Measurements from ENCODE around the gene CDH16. TPM values are rescaled to one million over a fixed set of nuclear protein-coding genes. Genes with fewer than 3 reads are reported as not detected.

The CDH16 gene
- total RNA-seq, 1 donor from 2014 or later = not detected

DNA sequence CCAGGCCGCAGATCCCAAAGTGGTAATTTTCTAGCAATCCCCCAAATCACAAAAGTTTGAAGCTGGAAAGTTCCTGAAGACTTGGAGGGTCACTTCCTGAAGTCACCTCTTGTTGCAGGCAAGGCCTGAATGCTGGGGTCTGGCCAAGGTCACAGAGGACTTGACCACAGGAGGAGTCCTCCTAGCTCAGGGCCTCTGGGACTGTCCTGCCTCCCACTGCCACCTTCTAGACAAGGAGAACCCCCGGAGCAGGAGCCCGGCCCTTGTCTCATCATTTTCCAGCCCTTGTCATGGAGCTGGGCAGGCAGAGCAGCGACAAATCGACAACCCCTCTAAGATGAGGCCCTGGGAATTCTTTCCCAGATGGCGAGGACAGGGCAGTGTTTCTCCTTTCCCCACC, 330 bp downstream of the CDH16 start:
- Histone ChIP-seq H3K4me2 (no peak overlapping the region), H3K4me3 (no peak overlapping the region), H3K79me2 (ENCODE audit: low read depth) (no peaks in the 10 kb centered on the region), H3F3A (ENCODE audit: low read depth) (no peaks in the 10 kb centered on the region), H2AFZ (replicated peaks) (no peak overlapping the region), H3K27me3 (peaks cover 32% of the 10 kb centered on the region), H4K20me1 (ENCODE audit: low read depth) (no peaks in the 10 kb centered on the region), H3K36me3 (no peaks in the 10 kb centered on the region), H3K9me3 (ENCODE audit: low read depth) (no peaks in the 10 kb centered on the region), H3K4me1 (no peaks in the 10 kb centered on the region), H3K27ac (no peak overlapping the region), H3K9ac (no peak overlapping the region)
- Mint-ChIP-seq H3K4me1 (peaks cover 26% of the 10 kb centered on the region), H3K27ac (no peak overlapping the region), H3K4me3 (no peak overlapping the region), H3K9me3 (no peaks in the 10 kb centered on the region), H3K27me3 (ENCODE audit: insufficient read depth, low read depth) (peaks cover 13% of the 10 kb centered on the region), H3K36me3 (no peaks in the 10 kb centered on the region)
- DNase-seq (ENCODE audit: low spot score) = no peak
- TF ChIP-seq EZH2phosphoT487 (IDR thresholded peaks at IDR 0.05) = no peak

DNA sequence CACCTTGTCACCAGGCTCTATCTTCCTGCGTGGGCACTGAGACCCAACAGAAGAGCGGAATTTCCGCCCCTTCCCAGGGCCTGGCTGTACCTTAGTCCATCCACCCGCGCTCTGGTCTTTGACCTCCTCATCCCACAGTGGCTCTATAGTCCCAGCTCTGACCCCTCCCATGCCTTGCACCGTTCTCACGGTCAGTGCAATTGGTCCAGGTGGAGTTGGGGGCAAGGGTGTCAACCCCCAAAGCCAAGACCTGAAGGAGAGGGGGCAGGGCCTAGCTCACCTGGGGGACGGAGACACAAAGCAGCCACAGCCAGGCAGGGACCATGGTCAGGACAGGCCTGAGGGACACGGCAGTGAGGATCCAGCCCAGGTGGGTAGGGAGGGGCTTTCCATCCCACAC, 944 bp downstream of the CDH16 start:
- no peaks in the 10 kb centered on the region for H3F3A ChIP-seq (ENCODE audit: low read depth)

DNA sequence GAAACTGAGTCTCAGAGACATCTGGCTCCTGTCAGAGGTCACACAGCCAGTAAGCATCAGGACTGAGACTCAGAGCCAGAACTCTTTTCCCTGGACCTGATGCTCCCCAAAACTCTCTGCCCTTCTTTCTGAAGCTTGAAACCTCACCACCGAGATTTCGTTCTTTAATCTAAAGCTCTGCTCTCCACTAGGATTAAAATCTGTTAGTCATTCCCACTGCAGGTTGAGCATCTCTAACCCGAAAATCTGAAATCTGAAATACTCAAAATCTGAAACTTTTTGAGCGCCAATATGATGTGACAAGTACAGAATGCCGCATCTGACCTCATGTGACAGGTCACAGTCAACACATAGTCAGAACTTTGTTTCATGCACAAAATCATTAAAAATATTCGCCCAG, 2.2 kb downstream of the CDH16 start:
- TF ChIP-seq EZH2 (IDR thresholded peaks at IDR 0.05) (no peak), EZH2phosphoT487 (IDR thresholded peaks at IDR 0.05) (no peak)
- TF ChIP-seq, protein P1, sequence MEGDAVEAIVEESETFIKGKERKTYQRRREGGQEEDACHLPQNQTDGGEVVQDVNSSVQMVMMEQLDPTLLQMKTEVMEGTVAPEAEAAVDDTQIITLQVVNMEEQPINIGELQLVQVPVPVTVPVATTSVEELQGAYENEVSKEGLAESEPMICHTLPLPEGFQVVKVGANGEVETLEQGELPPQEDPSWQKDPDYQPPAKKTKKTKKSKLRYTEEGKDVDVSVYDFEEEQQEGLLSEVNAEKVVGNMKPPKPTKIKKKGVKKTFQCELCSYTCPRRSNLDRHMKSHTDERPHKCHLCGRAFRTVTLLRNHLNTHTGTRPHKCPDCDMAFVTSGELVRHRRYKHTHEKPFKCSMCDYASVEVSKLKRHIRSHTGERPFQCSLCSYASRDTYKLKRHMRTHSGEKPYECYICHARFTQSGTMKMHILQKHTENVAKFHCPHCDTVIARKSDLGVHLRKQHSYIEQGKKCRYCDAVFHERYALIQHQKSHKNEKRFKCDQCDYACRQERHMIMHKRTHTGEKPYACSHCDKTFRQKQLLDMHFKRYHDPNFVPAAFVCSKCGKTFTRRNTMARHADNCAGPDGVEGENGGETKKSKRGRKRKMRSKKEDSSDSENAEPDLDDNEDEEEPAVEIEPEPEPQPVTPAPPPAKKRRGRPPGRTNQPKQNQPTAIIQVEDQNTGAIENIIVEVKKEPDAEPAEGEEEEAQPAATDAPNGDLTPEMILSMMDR (IDR thresholded peaks at IDR 0.05) = no peak
- H3K4me3 Mint-ChIP-seq = no peak overlapping the region
- peak overlapping the region; percentile 32 for H3K27ac Mint-ChIP-seq
- H3K36me3 ChIP-seq = no peaks in the 10 kb centered on the region
- peaks cover 23% of the 10 kb centered on the region for H3K27me3 ChIP-seq
- no peak overlapping the region for H3K9ac ChIP-seq
- H3K79me2 ChIP-seq (ENCODE audit: low read depth) = no peaks in the 10 kb centered on the region
- H3K9me3 Mint-ChIP-seq = no peaks in the 10 kb centered on the region
- no peak overlapping the region for H3K4me2 ChIP-seq
- no peaks in the 10 kb centered on the region for H4K20me1 ChIP-seq (ENCODE audit: low read depth)
- H3K4me1 ChIP-seq = no peaks in the 10 kb centered on the region
- no peak for DNase-seq (ENCODE audit: low spot score)
- H3K4me3 ChIP-seq = no peak overlapping the region
- H3K27me3 Mint-ChIP-seq (ENCODE audit: insufficient read depth, low read depth) = peaks cover 12% of the 10 kb centered on the region
- no peaks in the 10 kb centered on the region for H3K36me3 Mint-ChIP-seq
- no peaks in the 10 kb centered on the region for H3F3A ChIP-seq (ENCODE audit: low read depth)
- peaks cover 33% of the 10 kb centered on the region for H3K4me1 Mint-ChIP-seq
- no peaks in the 10 kb centered on the region for H3K9me3 ChIP-seq (ENCODE audit: low read depth)
- no peak overlapping the region for H3K27ac ChIP-seq
- H2AFZ ChIP-seq (replicated peaks) = no peak overlapping the region

More for the DNA sequence above, 944 bp downstream of the CDH16 start:
- Mint-ChIP-seq H3K4me1 (peaks cover 32% of the 10 kb centered on the region), H3K9me3 (no peaks in the 10 kb centered on the region), H3K4me3 (no peak overlapping the region), H3K27me3 (ENCODE audit: insufficient read depth, low read depth) (peaks cover 9% of the 10 kb centered on the region), H3K36me3 (no peaks in the 10 kb centered on the region), H3K27ac (no peak overlapping the region)
- Histone ChIP-seq H3K4me1 (no peaks in the 10 kb centered on the region), H3K27me3 (peaks cover 26% of the 10 kb centered on the region), H3K79me2 (ENCODE audit: low read depth) (no peaks in the 10 kb centered on the region), H3K36me3 (no peaks in the 10 kb centered on the region), H3K9me3 (ENCODE audit: low read depth) (no peaks in the 10 kb centered on the region), H3K4me3 (no peak overlapping the region), H3K9ac (no peak overlapping the region), H2AFZ (replicated peaks) (no peak overlapping the region), H3K27ac (no peak overlapping the region), H4K20me1 (ENCODE audit: low read depth) (no peaks in the 10 kb centered on the region), H3K4me2 (no peak overlapping the region)
- TF ChIP-seq, protein P1 (IDR thresholded peaks at IDR 0.05) = no peak
- no peak for TF ChIP-seq EZH2 (IDR thresholded peaks at IDR 0.05)
- TF ChIP-seq EZH2phosphoT487 (IDR thresholded peaks at IDR 0.05) = no peak
- DNase-seq (ENCODE audit: low spot score) = no peak

DNA sequence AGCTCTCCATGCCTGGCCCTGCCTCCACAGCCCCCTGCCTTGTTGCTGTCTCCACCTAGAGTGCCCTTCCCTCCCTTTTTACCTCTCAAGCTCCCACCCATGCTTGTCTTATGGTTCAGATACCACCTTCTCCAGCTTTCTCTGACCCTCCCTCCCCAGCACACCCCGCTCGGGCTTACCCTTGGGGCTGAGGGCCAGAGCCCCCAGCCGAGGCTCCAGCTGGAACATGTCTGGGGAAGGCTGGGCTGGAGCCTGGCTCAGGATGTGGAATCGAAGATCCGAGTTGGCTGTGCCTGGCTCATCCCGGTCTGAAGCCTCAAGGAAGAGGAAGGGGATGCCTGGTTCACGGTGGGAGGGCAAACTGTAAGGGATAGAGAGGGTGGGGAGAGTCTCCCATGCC, 3.6 kb downstream of the CDH16 start:
- TF ChIP-seq EZH2phosphoT487 (IDR thresholded peaks at IDR 0.05) = no peak
- TF ChIP-seq EZH2 (IDR thresholded peaks at IDR 0.05) = no peak
- TF ChIP-seq, protein P1 (IDR thresholded peaks at IDR 0.05) = no peak
- H3K9me3 ChIP-seq (ENCODE audit: low read depth) = no peaks in the 10 kb centered on the region
- Mint-ChIP-seq H3K27ac (peak overlapping the region; percentile 9), H3K36me3 (no peaks in the 10 kb centered on the region), H3K4me1 (peaks cover 29% of the 10 kb centered on the region), H3K4me3 (peak overlapping the region; percentile 1), H3K27me3 (ENCODE audit: insufficient read depth, low read depth) (peaks cover 9% of the 10 kb centered on the region), H3K9me3 (no peaks in the 10 kb centered on the region)
- H3K27me3 ChIP-seq = peaks cover 12% of the 10 kb centered on the region
- H3K27ac ChIP-seq = no peak overlapping the region
- H4K20me1 ChIP-seq (ENCODE audit: low read depth) = no peaks in the 10 kb centered on the region
- no peak overlapping the region for H3K4me2 ChIP-seq
- H3F3A ChIP-seq (ENCODE audit: low read depth) = no peaks in the 10 kb centered on the region
- no peaks in the 10 kb centered on the region for H3K4me1 ChIP-seq
- no peaks in the 10 kb centered on the region for H3K36me3 ChIP-seq
- DNase-seq (ENCODE audit: low spot score) = no peak
- no peaks in the 10 kb centered on the region for H3K79me2 ChIP-seq (ENCODE audit: low read depth)
- no peak overlapping the region for H3K4me3 ChIP-seq
- no peak overlapping the region for H3K9ac ChIP-seq
- H2AFZ ChIP-seq (replicated peaks) = no peak overlapping the region
